Measurements from ENCODE around the gene CTXND1.
"Not testable (repeated sequence)": the region's sequence is repeated elsewhere in the genome, so short reads cannot be mapped to it uniquely, and the experiment has no call there.

Gene CTXND1

DNA sequence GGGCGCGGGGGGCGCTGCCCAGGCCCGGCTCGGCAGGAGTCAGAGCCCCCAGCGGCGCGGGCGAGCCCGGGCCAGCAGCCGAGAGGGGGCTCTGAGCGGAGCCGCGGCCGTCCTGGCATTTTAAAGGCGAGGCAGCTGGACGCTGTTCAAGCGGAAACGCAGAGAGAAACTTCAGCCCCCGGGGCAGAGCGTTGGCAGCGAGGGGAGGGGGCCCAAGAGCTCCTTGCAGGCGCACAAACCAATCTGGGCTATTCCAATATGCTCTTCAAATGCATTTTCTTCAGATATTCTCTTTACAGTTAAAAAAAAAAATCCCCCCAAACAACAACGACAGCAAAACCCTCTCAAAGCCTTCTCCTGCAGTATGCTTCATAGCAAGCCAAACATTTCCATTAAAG lies at the start of gene CTXND1:
Gene CTXND1, minus strand, starts transcription at position 93 of the 398 bp plus-strand sequence. CDS start 50,264 bp downstream, outside the sequence.
- no peak for FAIRE-seq
- DNase-seq (ENCODE audit: low spot score): peak; percentile 48

GRCh38 chr15:80301472-80301871 lies 49.5 kb upstream of the CTXND1 start:
- FAIRE-seq: no peak
- DNase-seq (ENCODE audit: low spot score): no peak

DNA sequence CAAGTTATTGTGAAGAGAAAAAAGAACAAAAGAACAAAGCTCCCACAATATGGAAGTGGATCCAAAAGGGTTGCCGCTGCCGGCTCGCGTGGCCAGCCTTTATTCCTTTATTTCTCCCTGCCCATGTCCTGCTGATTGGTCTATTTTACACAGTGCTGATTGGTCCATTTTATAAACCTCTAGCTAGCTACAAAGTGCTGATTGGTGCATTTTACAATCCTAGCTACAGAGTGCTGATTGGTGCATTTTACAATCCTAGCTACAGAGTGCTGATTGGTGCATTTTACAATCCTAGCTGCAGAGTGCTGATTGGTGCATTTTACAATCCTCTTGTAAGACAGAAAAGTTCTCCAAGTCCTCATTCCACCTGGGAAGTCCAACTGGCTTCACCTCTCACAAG lies 43.8 kb upstream of the CTXND1 start:
- DNase-seq (ENCODE audit: low spot score): not testable (repeated sequence)

DNA sequence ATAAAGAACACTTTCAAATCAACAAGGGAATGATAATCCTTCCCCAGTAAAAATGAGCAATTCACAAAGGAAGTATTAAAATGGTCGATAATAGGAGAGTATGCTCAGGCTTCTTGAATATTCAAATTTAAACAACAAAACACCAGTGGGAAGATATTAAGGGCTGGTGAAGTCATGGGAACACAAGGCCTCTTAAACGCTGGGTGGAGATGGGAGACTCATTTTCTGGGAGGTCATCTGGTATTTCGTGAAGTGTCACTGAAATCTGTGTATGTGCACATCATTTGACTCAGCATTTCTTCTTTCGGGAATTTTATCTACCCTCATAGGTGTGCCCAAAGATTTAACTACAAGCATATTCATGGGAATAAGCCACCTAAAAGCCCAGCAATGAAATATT lies 40.1 kb upstream of the CTXND1 start:
- DNase-seq (ENCODE audit: low spot score) (no peak), FAIRE-seq (no peak)

More for the DNA sequence above, 43.8 kb upstream of the CTXND1 start:
- FAIRE-seq: not testable (repeated sequence)

- FAIRE-seq: not testable (repeated sequence)
These were observed 38.9 kb upstream of the CTXND1 start for GRCh38 chr15:80290891-80291290.

DNA sequence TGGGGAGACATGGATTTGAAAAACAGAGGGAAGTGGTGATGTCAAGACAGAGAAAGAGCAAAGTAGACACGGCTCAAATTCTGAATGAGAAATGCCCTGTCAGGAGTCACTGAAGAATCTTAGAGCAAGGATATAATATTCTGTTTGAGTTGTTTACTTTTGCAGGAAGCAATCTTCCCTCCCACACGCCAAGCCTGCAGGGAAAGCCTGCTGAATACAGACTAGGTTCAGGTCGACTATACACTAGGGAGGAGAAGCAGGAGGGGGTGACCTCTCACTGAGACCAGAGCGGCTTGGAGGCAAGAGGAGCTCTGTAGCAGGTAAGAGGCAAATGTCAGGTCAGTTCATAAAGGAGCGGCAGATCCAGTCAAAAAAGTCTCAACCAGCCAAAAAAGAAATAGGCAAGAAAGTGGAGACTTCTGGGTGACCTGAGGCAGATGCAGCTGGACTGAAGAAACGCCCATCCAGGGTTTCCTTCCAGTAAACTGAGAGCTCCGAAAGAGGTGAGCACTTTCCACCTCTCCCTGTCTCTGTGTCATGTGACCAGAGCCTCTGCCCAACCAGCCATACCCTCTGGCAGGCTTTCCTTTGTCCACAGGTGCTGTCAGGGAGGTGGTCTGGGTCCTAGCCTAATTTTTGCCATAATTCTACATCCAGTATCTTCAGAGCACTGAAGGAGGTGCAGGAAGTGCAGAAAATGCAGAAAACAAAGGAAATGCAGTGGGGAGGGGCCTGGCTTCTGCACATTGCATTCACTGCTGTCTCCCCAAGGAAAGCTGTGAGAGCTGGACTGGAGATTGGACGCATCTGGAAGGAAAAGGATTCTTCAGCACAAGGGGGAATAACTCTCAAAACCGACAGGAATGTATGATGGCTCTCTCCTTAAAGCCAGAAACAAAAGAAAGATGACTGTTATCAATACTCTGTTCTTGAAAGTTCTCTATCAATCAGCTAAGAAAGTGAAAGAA lies 37.8 kb upstream of the CTXND1 start:
- FAIRE-seq: no peak

More at GRCh38 chr15:80290891-80291290, 38.9 kb upstream of the CTXND1 start:
- not testable (repeated sequence) for DNase-seq (ENCODE audit: low spot score)

DNA sequence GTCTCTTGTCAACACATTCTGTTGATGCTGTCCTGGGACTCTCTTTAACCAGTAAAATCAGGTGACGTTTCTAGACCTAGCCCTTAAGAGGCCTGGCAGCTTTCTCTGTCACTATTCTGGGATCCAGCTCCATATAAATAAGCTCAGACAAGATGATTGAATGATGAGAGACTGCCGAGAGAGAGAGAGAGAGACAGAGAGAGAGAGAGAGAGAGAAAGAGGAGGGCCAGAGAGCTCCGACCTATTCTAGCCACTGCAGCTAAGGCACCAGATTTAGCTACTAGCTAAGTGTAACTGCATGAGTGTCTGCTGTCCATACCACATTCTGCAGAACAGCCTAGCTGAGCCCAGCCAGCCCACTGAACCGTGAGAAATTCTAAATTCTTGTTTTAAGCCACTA lies 36.1 kb upstream of the CTXND1 start:
- DNase-seq (ENCODE audit: low spot score): no peak
- FAIRE-seq: no peak

More for the DNA sequence above, 37.8 kb upstream of the CTXND1 start:
- no peak for DNase-seq (ENCODE audit: low spot score)

GRCh38 chr15:80286055-80286454 lies 34.0 kb upstream of the CTXND1 start:
- no peak for DNase-seq (ENCODE audit: low spot score)
- FAIRE-seq: no peak

- FAIRE-seq: no peak
These were observed 33.4 kb upstream of the CTXND1 start for GRCh38 chr15:80285379-80285778.

GRCh38 chr15:80283531-80283930 lies 31.5 kb upstream of the CTXND1 start:
- FAIRE-seq (no peak), DNase-seq (ENCODE audit: low spot score) (no peak)

More at GRCh38 chr15:80285379-80285778, 33.4 kb upstream of the CTXND1 start:
- no peak for DNase-seq (ENCODE audit: low spot score)

DNA sequence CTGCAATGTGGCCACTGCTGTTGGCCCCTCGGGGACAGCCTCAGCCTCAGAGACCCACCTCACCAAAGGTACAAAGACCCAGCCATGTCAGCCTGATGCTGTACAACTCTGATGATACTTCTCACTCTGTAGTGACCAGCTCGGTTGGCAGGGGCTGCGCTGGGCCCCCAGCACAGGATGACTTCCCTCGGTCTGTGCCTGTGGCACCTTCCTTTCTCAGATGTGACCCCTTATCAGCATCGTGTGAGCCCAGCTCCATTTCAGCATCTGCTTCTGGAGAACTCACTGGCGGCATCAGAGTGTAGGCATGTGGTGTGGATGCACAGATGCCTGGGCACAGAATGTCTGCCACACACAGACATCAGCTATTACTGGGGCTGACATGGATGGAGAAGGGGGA lies 25.1 kb upstream of the CTXND1 start:
- no peak for FAIRE-seq
- DNase-seq (ENCODE audit: low spot score): no peak

DNA sequence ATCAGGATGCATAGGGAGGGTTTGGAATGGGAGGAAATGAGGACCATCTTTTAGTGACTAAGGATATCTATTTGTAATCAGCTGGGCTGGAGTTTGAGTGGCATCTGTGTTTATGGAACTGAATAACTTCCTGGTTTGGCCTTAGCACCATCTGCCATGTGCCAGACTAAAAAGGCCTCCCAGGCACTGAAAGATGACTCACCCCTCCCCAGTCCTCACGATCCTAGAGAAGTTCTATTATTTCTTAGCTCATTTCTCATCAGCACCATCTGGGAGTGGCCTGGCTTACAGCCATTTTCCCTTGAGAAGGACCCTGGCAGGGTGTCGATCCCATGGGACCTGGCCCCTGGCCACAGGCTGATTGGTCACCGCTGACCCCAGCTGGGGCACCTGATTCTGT lies 23.9 kb upstream of the CTXND1 start:
- FAIRE-seq (no peak), DNase-seq (ENCODE audit: low spot score) (peak; percentile 55)

- DNase-seq (ENCODE audit: low spot score) (no peak), FAIRE-seq (no peak)
These were observed 23.0 kb upstream of the CTXND1 start for GRCh38 chr15:80274996-80275395.

- FAIRE-seq: no peak
- DNase-seq (ENCODE audit: low spot score): no peak
These were observed 22.5 kb upstream of the CTXND1 start for GRCh38 chr15:80274554-80274953.

DNA sequence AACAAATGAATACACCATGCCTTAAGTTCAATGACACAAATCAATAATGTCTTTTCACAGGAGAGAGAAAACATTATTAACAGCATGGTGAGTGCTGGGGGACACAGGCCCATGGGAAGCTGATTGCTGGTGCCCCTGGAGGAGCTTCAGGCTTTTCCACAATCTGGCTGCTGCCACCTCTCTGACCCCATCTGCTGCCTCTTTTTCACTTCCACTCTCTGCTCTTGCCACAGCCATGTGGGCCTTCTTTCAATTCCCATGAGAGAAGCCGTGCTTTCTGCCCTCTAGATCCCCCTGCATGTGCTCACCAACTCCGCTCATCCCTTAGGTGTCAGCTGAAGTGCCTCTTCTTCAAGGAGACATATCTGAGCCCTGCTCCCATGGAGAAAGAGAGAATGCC lies 21.0 kb upstream of the CTXND1 start:
- DNase-seq (ENCODE audit: low spot score) (no peak), FAIRE-seq (no peak)

GRCh38 chr15:80270472-80270871 lies 18.5 kb upstream of the CTXND1 start:
- DNase-seq (ENCODE audit: low spot score): no peak
- no peak for FAIRE-seq

DNA sequence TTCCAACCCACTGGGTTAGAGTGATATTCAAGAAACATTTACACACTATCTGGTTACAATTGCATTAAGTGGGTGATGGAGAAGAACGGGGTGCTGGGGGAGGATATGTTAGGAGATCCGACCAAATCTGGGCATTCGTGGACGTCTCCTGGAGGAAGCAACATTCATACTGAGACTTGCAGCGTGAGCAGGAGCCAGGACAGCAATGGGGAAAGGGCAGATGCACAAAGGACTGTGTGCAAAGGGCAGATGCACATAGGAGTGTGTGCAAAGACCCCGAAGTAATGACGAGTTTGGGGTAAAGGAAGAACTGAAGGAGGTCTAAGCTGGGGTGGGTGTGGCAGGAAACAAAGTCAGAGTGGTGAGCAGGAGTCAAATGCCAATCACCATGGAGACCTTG lies 16.1 kb upstream of the CTXND1 start:
- no peak for FAIRE-seq
- no peak for DNase-seq (ENCODE audit: low spot score)

DNA sequence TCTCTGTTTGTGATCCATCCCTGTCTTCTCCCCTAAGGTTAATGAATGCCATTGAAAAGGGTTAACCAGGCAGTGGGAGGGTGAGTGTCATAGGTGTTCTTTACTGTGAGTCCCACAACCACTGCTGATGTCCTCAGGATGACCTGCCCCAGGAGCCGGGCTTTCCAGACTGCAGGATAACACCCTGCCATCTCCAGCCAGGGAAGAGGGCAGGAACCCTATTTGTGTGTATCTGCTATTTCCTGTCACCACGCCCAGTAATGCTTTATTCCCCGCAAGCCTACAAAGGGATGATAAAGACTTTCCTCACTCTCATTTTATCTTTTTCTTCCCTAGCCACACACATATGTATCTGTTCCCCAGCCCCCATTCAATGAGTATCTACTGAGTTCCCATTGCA lies 15.6 kb upstream of the CTXND1 start:
- no peak for DNase-seq (ENCODE audit: low spot score)
- FAIRE-seq: no peak

GRCh38 chr15:80266745-80267144 lies 14.7 kb upstream of the CTXND1 start:
- FAIRE-seq (no peak), DNase-seq (ENCODE audit: low spot score) (no peak)

GRCh38 chr15:80266113-80266512 lies 14.1 kb upstream of the CTXND1 start:
- no peak for FAIRE-seq

DNA sequence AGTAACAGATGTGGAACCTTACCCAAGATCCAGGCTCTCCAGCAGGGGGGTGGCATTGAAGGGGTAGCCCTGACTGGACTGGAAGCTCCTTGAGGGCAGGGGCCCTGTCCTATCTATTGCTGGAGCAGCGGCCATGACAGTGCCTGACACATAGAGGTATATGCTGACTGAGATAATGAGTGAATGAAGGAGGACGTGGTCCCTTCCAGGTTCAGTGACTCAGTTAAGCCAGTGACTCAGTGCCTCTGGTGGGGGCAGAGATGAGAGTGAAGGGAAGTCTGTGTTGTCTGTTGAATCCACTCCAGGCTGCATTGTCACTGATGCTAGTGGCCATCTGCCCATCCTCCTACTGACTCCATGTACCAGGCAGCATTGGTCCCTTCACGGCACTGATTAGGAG lies 13.0 kb upstream of the CTXND1 start:
- no peak for DNase-seq (ENCODE audit: low spot score)
- no peak for FAIRE-seq

More at GRCh38 chr15:80266113-80266512, 14.1 kb upstream of the CTXND1 start:
- no peak for DNase-seq (ENCODE audit: low spot score)

GRCh38 chr15:80264031-80264430 lies 12.0 kb upstream of the CTXND1 start:
- DNase-seq (ENCODE audit: low spot score): no peak
- FAIRE-seq: no peak

DNA sequence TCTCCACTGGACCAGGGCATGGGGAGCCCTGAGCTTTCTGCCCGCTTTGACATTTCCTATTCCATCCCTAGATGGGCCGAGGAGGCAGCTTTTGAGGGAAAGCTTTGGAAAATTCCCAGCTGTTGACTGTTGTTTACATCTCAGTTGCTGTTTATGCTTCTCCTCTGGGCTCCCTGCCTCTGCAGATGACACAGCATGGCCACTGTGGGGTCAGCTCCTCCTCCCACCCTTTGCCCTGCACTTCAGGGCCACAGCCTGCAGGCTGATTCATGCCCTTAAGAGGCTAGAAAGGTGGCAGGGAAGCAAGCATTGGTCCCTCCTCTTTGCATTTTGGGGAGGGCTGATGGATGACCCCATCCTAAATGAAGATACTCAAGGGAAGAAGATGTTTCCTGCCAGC lies 8.5 kb upstream of the CTXND1 start:
- DNase-seq (ENCODE audit: low spot score): no peak

More for the DNA sequence above, 8.5 kb upstream of the CTXND1 start:
- no peak for FAIRE-seq

Measured in urothelium cell line (cell line).